ENCODE data around the gene CYS1. TPM values are rescaled to one million over a fixed set of nuclear protein-coding genes. Genes with fewer than 3 reads are reported as not detected.

CYS1 gene
- total RNA-seq, 1 donor from 2014 or later = 3.7 TPM

GRCh38 chr2:10096641-10097040, 16.4 kb upstream of the CYS1 start:
- Mint-ChIP-seq H3K36me3 (ENCODE audit: low read depth, unreplicated experiment) (no peaks in the 10 kb centered on the region), H3K4me3 (ENCODE audit: unreplicated experiment) (no peak overlapping the region)
- no peak for FAIRE-seq

DNA sequence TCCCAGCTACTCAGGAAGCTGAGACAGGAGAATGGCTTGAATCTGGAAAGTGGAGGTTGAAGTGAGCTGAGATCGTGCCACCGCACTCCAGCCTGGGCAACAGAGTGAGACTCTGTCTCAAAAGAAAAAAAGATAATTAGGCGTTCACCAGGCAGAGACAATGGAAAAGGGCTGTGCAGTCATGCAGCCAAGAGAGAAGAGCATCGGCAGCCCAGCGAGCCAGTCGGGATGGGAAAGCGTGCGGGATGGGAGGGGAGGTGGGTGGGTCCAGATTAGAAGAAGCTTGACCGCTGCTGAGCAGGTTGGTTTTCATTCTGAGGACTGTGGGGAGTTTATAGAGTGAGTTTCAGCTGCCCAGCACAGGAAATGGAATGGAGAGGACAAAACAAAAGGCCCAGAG, 15.0 kb upstream of the CYS1 start:
- Mint-ChIP-seq H3K4me1 (ENCODE audit: low read depth, unreplicated experiment) (no peaks in the 10 kb centered on the region), H3K27ac (ENCODE audit: unreplicated experiment) (no peak overlapping the region), H3K9me3 (ENCODE audit: unreplicated experiment) (peaks cover 3% of the 10 kb centered on the region)

More at GRCh38 chr2:10096641-10097040, 16.4 kb upstream of the CYS1 start:
- Histone ChIP-seq H3K4me1 (ENCODE audit: insufficient read depth, low read length) (no peaks in the 10 kb centered on the region), H3K36me3 (ENCODE audit: insufficient read depth, low read length) (no peaks in the 10 kb centered on the region), H2AFZ (ENCODE audit: low read depth, low read length) (no peak overlapping the region), H3K9ac (ENCODE audit: low read length) (no peak overlapping the region), H3K27me3 (ENCODE audit: insufficient read depth, low read length) (peaks cover 8% of the 10 kb centered on the region), H3K4me2 (ENCODE audit: low read length) (no peak overlapping the region), H3K27ac (ENCODE audit: low read depth, low read length) (no peak overlapping the region), H3K79me2 (ENCODE audit: insufficient read depth, low read length) (no peaks in the 10 kb centered on the region), H3K9me3 (ENCODE audit: insufficient read depth, low read depth, low read length) (peaks cover under 1% of the 10 kb centered on the region), H4K20me1 (ENCODE audit: insufficient read depth, low read length) (no peaks in the 10 kb centered on the region), H3K4me3 (ENCODE audit: insufficient read depth, low read depth, low read length) (no peak overlapping the region)
- H3K27me3 Mint-ChIP-seq (ENCODE audit: low read depth, unreplicated experiment) = peaks cover 22% of the 10 kb centered on the region
- peaks cover 2% of the 10 kb centered on the region for H3K9me3 Mint-ChIP-seq (ENCODE audit: unreplicated experiment)
- H3K4me1 Mint-ChIP-seq (ENCODE audit: low read depth, unreplicated experiment) = no peaks in the 10 kb centered on the region
- no peak for DNase-seq (ENCODE audit: low read depth)
- TF ChIP-seq EZH2 (IDR thresholded peaks at IDR 0.05; ENCODE audit: insufficient read depth, low read length) (no peak), CTCF (IDR thresholded peaks at IDR 0.05; ENCODE audit: insufficient read depth, low read depth, low read length) (no peak)
- no peak overlapping the region for H3K27ac Mint-ChIP-seq (ENCODE audit: unreplicated experiment)

More for the DNA sequence above, 15.0 kb upstream of the CYS1 start:
- FAIRE-seq (no peak), DNase-seq (ENCODE audit: low read depth) (no peak)
- H3K36me3 Mint-ChIP-seq (ENCODE audit: low read depth, unreplicated experiment) = no peaks in the 10 kb centered on the region
- Histone ChIP-seq H3K4me1 (ENCODE audit: insufficient read depth, low read length) (no peaks in the 10 kb centered on the region), H2AFZ (ENCODE audit: low read depth, low read length) (no peak overlapping the region), H3K4me2 (ENCODE audit: low read length) (no peak overlapping the region), H3K36me3 (ENCODE audit: insufficient read depth, low read length) (no peaks in the 10 kb centered on the region), H3K27ac (ENCODE audit: low read depth, low read length) (no peak overlapping the region), H3K9me3 (ENCODE audit: insufficient read depth, low read depth, low read length) (peaks cover 5% of the 10 kb centered on the region), H3K79me2 (ENCODE audit: insufficient read depth, low read length) (no peaks in the 10 kb centered on the region), H3K27me3 (ENCODE audit: insufficient read depth, low read length) (peaks cover 22% of the 10 kb centered on the region), H3K9ac (ENCODE audit: low read length) (no peak overlapping the region), H4K20me1 (ENCODE audit: insufficient read depth, low read length) (no peaks in the 10 kb centered on the region), H3K4me3 (ENCODE audit: insufficient read depth, low read depth, low read length) (no peak overlapping the region)
- H3K4me3 Mint-ChIP-seq (ENCODE audit: unreplicated experiment) = no peak overlapping the region
- TF ChIP-seq EZH2 (IDR thresholded peaks at IDR 0.05; ENCODE audit: insufficient read depth, low read length) = no peak
- TF ChIP-seq CTCF (IDR thresholded peaks at IDR 0.05; ENCODE audit: insufficient read depth, low read depth, low read length) = no peak
- peaks cover 17% of the 10 kb centered on the region for H3K27me3 Mint-ChIP-seq (ENCODE audit: low read depth, unreplicated experiment)

All from astrocyte (in vitro differentiated cells and primary cell).